OCI-M2 (cell line): Measurements from ENCODE around the gene BACE2.

Experiments
- DNase-seq: peaks from one replicate; lab custom pipeline; 2025; ENCODE audit not compliant: unreplicated experiment; lab: John Stamatoyannopoulos, UW

The BACE2 gene

DNA sequence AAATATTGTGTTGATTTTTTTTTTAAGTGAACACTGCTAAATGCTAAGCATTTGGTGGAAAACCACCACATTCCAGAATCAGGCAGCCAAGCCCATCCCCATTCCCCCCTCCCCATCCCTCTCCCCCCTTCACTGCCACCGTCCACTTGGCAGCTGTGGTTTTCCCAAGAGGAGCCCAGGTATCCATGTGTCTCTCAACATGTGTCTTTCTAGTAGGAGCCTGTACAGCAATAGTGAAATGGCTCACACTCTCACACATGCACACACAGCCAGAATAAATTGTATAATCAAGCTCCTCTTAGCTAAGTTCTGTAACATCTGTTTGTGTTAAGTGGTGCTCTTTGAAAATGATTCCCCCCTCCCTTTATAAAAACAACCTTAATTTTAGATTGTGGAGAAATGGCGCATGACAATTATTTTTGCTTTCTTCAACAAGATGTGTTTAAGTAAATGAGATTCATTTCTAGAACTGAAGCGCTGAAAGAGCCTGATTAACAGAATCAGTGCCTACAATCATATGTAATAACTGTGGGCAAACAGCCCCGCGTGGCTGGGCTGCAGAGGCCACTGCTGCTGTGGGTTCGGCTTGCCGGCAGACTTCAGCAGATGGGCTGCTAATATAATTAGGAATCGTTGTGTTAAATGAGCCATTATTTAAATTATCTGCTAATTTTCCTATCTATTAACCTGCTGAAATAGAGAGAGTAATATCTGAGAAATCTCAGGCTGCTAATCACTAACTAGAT lies 43.3 kb downstream of the BACE2 start:
- DNase-seq, result no peak

DNA sequence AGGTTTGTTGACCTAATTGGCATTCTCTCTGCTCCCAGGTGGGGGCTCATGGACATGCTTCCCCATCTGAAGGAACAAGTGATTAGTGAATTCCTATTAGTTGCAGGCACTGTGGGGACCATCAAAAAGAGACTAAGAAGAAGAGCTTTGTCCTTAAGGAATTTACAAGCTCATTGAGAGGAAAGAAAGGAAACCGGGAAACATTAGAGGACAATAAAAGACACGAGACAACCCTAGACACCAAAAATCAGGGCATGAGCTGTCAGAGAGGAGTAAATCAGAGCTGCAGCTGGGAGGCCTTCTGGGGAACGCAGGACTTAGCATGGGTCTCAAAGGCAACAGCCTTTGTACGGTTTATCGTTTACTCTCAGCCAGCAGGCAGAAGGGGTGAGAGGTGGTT lies 45.1 kb downstream of the BACE2 start:
- DNase-seq, result no peak

GRCh38 chr21:41215856-41216408 lies 48.0 kb downstream of the BACE2 start:
- no peak for DNase-seq

DNA sequence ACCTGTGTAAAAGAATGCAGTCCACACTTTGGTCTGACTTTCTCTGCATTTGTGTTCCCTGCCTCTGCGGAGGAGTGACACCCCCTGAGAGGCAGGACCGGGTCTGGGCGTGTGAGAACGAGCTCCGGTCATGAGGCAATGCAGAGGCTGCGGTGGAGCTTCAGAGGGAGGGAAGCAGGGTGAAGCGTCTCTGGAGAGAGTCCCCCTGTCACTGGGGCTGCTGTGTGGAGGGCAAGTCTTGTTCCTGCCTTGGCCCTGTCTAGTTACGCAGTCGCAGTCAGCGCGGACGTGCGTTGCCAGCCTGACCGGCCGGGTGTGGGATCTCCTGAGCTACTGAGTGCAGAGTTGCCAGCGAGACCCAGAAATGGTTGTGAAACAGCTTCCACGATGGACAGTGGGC lies 48.5 kb downstream of the BACE2 start:
- no peak for DNase-seq

DNA sequence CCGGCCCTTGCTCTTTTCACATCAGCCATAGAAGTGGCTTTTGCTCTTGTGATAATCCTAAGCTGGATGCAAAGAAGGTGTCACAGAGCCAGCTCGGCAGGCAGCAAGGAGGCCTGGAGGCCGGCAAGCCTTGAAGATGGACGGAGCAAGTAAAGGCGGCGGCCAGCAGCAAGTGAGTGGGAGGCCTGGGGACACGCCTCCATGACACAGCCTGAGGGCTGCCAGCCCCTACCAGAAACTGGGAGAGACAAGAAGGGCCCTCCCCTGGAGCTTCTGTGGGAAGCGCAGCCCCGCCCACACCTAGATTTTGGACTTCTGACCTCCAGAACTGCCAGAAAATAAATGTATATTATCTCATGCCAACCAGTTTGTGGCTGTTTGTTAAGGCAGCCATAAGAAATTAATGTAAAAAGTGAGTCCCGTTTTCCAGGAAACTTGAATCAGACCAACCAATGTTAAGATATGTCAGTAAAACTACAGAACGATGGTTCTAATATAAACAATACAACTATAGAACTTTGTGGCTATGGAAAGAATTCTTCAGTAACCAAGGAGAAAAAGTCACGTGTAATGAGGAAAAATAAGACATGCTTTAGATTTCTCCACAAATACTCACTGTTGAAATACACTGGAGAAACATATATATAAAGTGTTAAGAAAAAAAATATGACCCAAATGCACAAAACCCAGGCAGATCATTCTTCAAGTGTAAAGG lies 49.9 kb downstream of the BACE2 start:
- no peak for DNase-seq

DNA sequence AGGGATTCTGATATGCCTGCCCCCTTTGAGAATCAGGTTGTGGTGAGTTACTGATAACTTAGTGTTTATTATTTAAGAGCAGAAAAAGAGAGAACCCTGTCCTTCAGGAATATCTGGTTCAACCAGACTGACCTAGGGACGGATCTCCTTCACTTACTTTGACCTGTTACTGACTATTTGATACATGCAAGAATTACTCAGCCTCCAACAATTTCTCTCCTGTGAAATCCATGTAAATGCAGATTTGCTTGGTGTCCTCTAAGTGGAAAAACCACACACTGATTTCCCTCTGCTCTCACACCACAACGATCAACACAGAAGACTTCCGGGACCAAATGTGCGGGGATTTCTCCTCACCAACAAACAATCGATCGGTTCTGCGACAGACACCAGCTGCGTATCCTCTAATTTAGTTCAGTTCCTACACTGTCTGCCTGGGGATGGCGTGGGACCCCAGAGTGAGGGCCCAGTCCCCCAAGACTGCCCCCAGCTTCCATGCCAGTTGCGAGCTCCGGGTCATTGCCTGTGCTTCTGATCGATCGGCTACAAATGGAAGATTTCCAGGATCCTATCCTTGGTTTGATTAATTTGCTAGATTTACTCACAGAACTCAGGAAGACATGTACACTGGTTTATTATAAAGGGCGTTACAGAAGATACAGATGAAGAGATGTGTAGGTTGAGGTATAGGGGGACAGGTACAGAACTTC lies 51.7 kb downstream of the BACE2 start:
- DNase-seq, result no peak

DNA sequence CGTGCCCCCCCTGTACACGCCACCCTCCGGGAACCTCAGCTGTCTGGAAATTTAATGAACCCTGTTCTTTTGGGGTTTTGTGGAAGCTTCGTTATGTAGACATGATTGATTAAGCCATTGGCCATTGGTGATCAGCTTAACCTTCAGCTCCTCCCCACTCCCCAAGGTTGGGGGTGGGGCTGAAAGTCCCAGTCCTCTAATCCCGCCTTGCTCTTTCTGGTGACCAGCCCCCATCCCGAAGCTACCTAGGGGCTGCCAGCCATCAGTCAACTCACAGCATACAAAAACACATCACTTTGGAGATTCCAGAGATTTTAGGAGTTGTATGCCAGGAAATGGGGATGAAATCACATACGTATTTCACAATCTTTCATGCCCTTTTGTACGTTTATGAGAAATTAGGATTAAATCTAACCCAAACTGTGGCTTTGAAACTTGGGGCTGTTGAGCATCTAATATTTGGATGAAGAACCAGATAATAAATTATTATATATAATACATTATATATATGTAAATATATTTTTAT lies 52.3 kb downstream of the BACE2 start:
- no peak for DNase-seq

- DNase-seq, result no peak
Observed at GRCh38 chr21:41222247-41223068, 54.5 kb downstream of the BACE2 start.

DNA sequence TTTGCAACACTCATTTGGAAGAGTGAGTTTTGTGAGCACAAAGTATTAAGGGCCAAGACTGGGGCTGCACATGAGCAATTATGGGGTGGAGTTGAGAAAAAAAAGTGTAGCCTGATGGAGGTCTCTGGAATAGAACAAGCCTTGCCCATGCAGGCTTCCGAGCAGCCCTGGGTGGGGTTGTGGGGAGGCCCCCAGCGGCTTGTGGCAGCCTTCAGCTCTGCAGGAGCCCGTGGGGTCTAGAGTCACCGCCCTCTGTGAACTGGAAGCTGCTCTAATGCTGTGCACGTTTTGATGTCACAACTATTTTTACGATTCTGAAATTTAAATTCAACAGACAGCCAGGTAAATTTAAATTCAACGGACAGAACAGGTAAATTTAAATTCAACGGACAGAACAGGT lies 58.9 kb downstream of the BACE2 start:
- no peak for DNase-seq

GRCh38 chr21:41227357-41228005 lies 59.5 kb downstream of the BACE2 start:
- DNase-seq, result no peak

DNA sequence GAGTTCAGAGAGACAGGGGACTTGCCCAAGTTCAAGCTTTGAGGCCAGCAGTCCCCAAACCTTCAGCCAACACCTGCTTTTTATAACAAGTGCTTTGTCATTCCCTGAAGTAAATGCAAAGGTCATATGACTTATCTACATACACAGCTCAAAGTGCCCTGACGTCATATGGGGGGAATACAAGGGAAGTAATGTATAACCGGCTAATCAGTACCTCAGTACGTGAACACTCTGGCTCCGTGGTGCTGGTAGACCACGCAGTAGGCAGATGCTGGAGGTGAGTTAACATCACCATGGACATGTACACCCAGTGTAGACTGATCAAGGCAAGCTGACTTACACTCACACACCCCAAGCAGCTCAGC lies 60.0 kb downstream of the BACE2 start:
- no peak for DNase-seq

DNA sequence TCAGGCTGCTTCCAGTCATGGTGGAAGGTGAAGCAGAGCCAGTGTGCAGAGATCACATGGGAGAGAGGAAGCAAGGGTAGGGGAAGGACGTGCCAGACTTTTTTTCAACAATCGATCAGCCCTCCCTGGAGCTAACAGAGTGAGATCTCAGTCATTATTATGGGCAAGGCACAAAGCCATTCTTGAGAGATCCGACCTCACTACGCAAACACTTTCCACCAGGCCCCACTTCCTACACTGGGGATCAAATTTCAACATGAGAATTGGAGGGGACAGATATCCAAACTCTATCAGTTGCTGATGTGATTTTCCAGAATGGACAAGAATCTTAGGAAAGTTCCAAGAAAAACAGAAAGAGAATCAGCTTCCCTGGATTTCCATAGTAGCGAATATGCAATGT lies 60.5 kb downstream of the BACE2 start:
- no peak for DNase-seq

GRCh38 chr21:41228958-41229357 lies 61.0 kb downstream of the BACE2 start:
- no peak for DNase-seq

DNA sequence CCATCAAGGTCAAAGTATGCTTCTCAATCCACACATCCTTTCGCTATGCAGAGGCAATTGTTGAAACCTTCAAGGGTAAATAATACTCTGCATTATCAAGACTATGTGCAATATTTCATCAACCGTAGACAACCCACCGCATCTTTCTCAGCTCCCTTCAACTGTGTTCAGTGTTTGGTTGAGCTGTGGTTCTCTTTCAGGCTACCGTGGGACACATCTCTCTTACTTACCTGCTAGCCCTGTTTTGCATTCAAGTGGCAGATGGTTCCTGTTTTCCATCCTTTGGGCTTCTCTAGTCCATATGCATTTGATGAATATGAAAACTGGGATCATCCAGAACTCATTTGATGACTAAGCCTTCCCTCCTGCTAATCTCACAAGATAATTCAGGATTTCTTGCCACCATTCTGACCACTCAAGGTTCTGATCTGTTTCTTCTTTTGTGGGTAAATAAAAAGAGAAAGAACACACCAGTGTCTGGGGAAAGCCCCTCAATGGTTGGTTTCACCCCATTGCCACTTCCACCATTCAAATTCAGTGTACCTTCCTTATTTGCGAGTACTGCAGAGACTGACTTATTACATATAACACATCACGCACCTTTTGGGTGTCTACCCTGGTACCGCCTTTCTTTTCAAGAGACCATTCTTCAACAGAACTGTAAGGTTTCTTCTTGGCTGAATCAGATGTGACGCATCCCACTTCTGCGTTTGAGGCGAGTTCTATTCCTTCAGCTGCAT lies 61.7 kb downstream of the BACE2 start:
- DNase-seq, result no peak

- no peak for DNase-seq
Observed at GRCh38 chr21:41230497-41230896, 62.5 kb downstream of the BACE2 start.

GRCh38 chr21:41231060-41231459 lies 63.1 kb downstream of the BACE2 start:
- no peak for DNase-seq

DNA sequence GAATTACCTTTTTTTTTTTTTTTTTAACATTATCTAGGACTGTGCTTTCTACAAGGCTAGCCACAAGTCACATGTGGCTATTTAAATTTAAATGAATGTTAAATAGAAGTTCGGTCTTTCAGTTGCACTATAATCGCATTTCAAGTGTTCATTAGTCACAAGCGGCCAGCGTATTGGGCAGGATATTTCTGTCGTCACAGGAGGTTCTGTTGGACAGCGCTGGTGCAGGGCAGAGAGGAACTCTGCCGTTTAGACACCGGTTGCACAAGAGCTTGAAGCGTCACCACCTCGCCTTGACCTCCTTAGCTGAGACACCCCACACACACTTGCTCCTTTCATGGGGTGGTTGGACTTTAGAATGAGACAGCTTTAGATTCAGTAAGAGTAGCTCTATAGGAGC lies 64.1 kb downstream of the BACE2 start:
- no peak for DNase-seq

GRCh38 chr21:41233916-41234315 lies 66.0 kb downstream of the BACE2 start:
- no peak for DNase-seq

- DNase-seq, result no peak
Observed at GRCh38 chr21:41234569-41234968, 66.6 kb downstream of the BACE2 start.

GRCh38 chr21:41235201-41235600 lies 67.2 kb downstream of the BACE2 start:
- no peak for DNase-seq
